Gastrocnemius medialis (tissue), 4 donors: ENCODE data around the gene F5.

ENCODE experiments used
- CTCF ChIP-seq, 5 experiments: fragments of 450-650 bp in 3 of 5; fragments of 200-600 bp in 2 of 5; sonication (generic) in 2 of 5; IDR thresholded peaks in 4 of 5; conservative IDR thresholded peaks in 1 of 5; 1 replicate in 4 of 5; 2 replicates in 1 of 5; pipeline ENCODE4 v1.5.1; 2016 to 2019; ENCODE audit warnings: antibody characterized with exemption in 5 of 5, mild to moderate bottlenecking in 3 of 5, moderate library complexity in 3 of 5
- POLR2A ChIP-seq, 2 donors: fragments of 450-650 bp; IDR thresholded peaks; one replicate each; pipeline ENCODE4 v1.6.1; 2017; ENCODE audit warnings: antibody characterized with exemption in 2 of 2, mild to moderate bottlenecking in 2 of 2, moderate library complexity in 2 of 2

GRCh38 chr1:169574336-169574735, 11.9 kb downstream of the F5 start:
- TF ChIP-seq CTCF (IDR thresholded peaks at IDR 0.05 in 4 of 5, conservative IDR thresholded peaks at IDR 0.05 in 1 of 5) (no peak), POLR2A (IDR thresholded peaks at IDR 0.05) (no peak)
